ENCODE data around the gene ZP3.

The ZP3 gene

DNA sequence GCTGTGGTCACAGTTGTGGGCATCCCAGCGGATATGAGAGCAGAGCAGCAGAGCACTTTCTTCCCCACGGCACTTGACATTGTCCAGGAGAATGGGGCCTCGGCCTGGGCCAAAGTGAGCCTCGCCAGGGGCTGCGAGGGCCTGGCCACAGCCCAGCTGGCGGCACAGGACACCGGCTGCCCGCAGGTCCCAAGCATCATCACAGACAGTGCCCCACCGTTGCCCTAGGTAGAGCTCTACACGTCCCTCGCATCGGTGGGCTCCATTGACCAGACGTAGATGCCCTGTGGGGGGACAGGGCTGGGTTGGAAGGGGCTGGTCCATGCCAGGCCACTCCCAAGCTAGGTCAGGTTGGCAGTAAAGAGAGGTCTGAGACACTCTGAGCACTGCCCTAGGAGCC lies 34.7 kb upstream of the ZP3 start:
- Histone ChIP-seq H3K9me3 (ENCODE audit: insufficient read depth, low read length, severe bottlenecking) (no peaks in the 10 kb centered on the region), H3K4me2 (ENCODE audit: insufficient read depth, low read length) (no peak overlapping the region), H2AFZ (ENCODE audit: low read depth, low read length) (no peak overlapping the region), H3K36me3 (ENCODE audit: insufficient read depth, low read length) (no peaks in the 10 kb centered on the region), H3K79me2 (ENCODE audit: insufficient read depth, low read length) (no peaks in the 10 kb centered on the region), H3K4me3 (ENCODE audit: low read depth in 1 of 2, low read length in 2 of 2) (no peak overlapping the region), H3K27me3 (ENCODE audit: insufficient read depth, low read length, poor library complexity) (no peaks in the 10 kb centered on the region), H4K20me1 (ENCODE audit: insufficient read depth, low read length) (no peaks in the 10 kb centered on the region), H3K4me1 (ENCODE audit: insufficient read depth, low read length) (peaks cover 24% of the 10 kb centered on the region), H3K27ac (ENCODE audit: low read length) (no peak overlapping the region), H3K9ac (ENCODE audit: low read depth, low read length) (no peak overlapping the region)
- DNase-seq (no peak), ATAC-seq (ENCODE audit: insufficient read depth, low read depth) (no peak)
- TF ChIP-seq, protein P1, sequence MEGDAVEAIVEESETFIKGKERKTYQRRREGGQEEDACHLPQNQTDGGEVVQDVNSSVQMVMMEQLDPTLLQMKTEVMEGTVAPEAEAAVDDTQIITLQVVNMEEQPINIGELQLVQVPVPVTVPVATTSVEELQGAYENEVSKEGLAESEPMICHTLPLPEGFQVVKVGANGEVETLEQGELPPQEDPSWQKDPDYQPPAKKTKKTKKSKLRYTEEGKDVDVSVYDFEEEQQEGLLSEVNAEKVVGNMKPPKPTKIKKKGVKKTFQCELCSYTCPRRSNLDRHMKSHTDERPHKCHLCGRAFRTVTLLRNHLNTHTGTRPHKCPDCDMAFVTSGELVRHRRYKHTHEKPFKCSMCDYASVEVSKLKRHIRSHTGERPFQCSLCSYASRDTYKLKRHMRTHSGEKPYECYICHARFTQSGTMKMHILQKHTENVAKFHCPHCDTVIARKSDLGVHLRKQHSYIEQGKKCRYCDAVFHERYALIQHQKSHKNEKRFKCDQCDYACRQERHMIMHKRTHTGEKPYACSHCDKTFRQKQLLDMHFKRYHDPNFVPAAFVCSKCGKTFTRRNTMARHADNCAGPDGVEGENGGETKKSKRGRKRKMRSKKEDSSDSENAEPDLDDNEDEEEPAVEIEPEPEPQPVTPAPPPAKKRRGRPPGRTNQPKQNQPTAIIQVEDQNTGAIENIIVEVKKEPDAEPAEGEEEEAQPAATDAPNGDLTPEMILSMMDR (IDR thresholded peaks at IDR 0.05; ENCODE audit: borderline replicate concordance, extremely low read depth, low read length, poor library complexity, severe bottlenecking), result no peak
- no peak for TF ChIP-seq EZH2 (IDR thresholded peaks at IDR 0.05; ENCODE audit: borderline replicate concordance, low read depth, low read length, severe bottlenecking)

DNA sequence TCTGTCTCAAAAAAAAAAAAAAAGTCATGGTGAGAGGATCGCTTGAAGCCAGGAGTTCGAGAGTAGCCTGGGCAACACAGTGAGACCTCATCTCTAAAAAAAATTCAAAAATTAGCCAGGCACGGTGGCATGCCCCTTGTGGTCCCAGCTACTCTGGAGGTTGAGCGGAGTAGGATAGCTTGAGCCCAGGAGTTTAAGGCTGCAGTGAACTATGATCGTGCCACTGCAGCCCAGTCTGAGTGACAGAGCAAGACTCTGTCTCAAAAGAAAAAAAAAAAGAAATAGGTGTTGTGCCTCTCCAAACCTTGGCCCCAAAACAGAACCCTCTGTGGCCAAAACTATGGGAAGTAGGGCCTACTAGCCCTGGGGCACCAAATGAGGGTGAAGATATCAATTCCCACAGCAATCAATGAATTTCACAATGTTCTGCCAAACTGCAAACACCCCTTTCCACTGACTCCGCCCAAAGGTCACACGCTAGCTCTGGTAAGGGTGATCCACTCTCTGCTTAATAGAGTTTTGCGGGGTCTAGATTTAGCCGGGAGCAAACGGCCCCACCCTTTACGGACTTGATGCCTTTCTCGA lies 32.1 kb upstream of the ZP3 start:
- ATAC-seq (ENCODE audit: insufficient read depth, low read depth) (peak; percentile 70; the same call in 2 of the 3 replicates), DNase-seq (no peak)
- H3K4me3 ChIP-seq (ENCODE audit: low read depth in 1 of 2, low read length in 2 of 2), result peak overlapping the region; percentile 8 to 71; a peak in 3 of 4 replicates
- H3K4me1 ChIP-seq (ENCODE audit: insufficient read depth, low read length), result peaks cover 24% of the 10 kb centered on the region
- no peaks in the 10 kb centered on the region for H3K79me2 ChIP-seq (ENCODE audit: insufficient read depth, low read length)
- H3K9ac ChIP-seq (ENCODE audit: low read depth, low read length), result peak overlapping the region; percentile 69
- peak overlapping the region; percentile 76 for H3K27ac ChIP-seq (ENCODE audit: low read length)
- H2AFZ ChIP-seq (ENCODE audit: low read depth, low read length), result peak overlapping the region; percentile 91
- no peaks in the 10 kb centered on the region for H3K27me3 ChIP-seq (ENCODE audit: insufficient read depth, low read length, poor library complexity)
- TF ChIP-seq, protein P1 (IDR thresholded peaks at IDR 0.05; ENCODE audit: borderline replicate concordance, extremely low read depth, low read length, poor library complexity, severe bottlenecking), result no peak
- TF ChIP-seq EZH2 (IDR thresholded peaks at IDR 0.05; ENCODE audit: borderline replicate concordance, low read depth, low read length, severe bottlenecking), result no peak
- H3K36me3 ChIP-seq (ENCODE audit: insufficient read depth, low read length), result no peaks in the 10 kb centered on the region
- peak overlapping the region; percentile 91 for H3K4me2 ChIP-seq (ENCODE audit: insufficient read depth, low read length)
- no peaks in the 10 kb centered on the region for H4K20me1 ChIP-seq (ENCODE audit: insufficient read depth, low read length)
- no peaks in the 10 kb centered on the region for H3K9me3 ChIP-seq (ENCODE audit: insufficient read depth, low read length, severe bottlenecking)

DNA sequence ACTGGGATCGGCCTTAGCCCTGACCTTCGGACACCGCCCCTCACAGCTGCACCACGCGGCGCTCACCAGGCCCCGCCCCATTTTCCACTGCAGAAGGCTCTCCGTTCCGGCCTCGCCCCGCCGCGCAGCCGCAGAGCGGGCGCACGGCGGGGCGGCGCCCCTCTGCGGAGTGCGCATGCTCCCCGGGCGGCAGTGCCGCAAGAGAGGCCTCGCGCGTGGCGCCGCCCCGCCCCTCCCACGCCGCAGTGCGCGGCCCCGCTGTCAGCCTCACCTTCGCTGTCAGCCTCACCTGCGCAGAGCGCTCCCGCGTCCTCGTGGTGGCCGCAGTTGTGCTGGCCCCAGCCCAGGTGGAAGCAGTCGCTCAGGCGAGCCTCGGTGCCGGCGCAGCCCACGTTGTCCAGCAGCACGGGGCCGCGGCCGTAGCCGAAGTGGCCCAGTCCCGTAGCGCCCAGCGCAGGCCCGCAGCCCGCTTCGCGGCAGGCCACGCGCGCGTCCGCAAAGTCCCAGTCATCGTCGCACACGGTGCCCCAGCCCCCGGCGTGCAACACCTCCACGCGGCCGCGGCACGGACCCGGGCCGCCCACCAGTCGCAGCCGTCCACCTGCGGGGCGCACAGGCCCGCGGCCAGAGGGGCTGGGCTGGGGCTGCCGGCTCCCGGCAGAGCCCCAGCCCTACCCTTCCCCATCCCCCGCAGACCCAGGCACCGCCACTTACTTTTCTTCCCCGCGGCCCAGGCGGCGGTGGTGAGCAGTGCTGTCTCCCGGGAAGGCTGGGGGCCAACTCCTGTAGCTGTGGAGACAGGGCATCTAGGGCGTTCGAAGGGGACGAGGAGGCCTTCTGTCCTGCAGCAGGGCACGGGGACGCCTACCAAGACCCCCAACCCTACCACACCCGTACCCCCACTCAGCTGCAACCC lies 31.4 kb upstream of the ZP3 start:
- Histone ChIP-seq H3K27ac (ENCODE audit: low read length) (peak overlapping the region; percentile 76), H3K9me3 (ENCODE audit: insufficient read depth, low read length, severe bottlenecking) (no peaks in the 10 kb centered on the region), H3K79me2 (ENCODE audit: insufficient read depth, low read length) (no peaks in the 10 kb centered on the region), H3K4me3 (ENCODE audit: low read depth in 1 of 2, low read length in 2 of 2) (peak overlapping the region; percentile 10 to 71; a peak in 3 of 4 replicates), H4K20me1 (ENCODE audit: insufficient read depth, low read length) (no peaks in the 10 kb centered on the region), H2AFZ (ENCODE audit: low read depth, low read length) (peak overlapping the region; percentile 91), H3K36me3 (ENCODE audit: insufficient read depth, low read length) (no peaks in the 10 kb centered on the region), H3K4me2 (ENCODE audit: insufficient read depth, low read length) (peak overlapping the region; percentile 91), H3K9ac (ENCODE audit: low read depth, low read length) (peak overlapping the region; percentile 69), H3K4me1 (ENCODE audit: insufficient read depth, low read length) (peaks cover 24% of the 10 kb centered on the region), H3K27me3 (ENCODE audit: insufficient read depth, low read length, poor library complexity) (no peaks in the 10 kb centered on the region)
- TF ChIP-seq EZH2 (IDR thresholded peaks at IDR 0.05; ENCODE audit: borderline replicate concordance, low read depth, low read length, severe bottlenecking), result no peak
- TF ChIP-seq, protein P1 (IDR thresholded peaks at IDR 0.05; ENCODE audit: borderline replicate concordance, extremely low read depth, low read length, poor library complexity, severe bottlenecking), result no peak
- ATAC-seq (ENCODE audit: insufficient read depth, low read depth) (peak; percentile 94), DNase-seq (peak; percentile 88)
